Osteoblast (primary cell): ENCODE data around the gene PDLIM1. TPM values are rescaled to one million over a fixed set of nuclear protein-coding genes. Genes with fewer than 3 reads are reported as not detected.

ENCODE experiments used
- DNase-seq: peaks from one replicate; pipeline ENCODE4 v3.0.0; 2011; ENCODE audit warnings: low spot score, mixed read lengths; ENCODE audit not compliant: insufficient read length; ENCODE audit errors: missing footprints
- H2AFZ ChIP-seq: 2 replicates; pipeline ENCODE4 v1.6.0; 2011; ENCODE audit warnings: mild to moderate bottlenecking, low read length
- H3K27ac ChIP-seq: 2 replicates; pipeline ENCODE4 v1.5.1; 2011; ENCODE audit warnings: mild to moderate bottlenecking, low read depth, low read length, moderate library complexity
- H3K27me3 ChIP-seq: 2 replicates; pipeline ENCODE4 v1.6.0; 2012; ENCODE audit warnings: mild to moderate bottlenecking, control low read depth, inconsistent platforms, low read length, moderate library complexity; ENCODE audit not compliant: insufficient read depth
- H3K36me3 ChIP-seq: 2 replicates; pipeline ENCODE4 v1.5.1; 2011; ENCODE audit warnings: mild to moderate bottlenecking, low read length, control low read depth, moderate library complexity; ENCODE audit not compliant: insufficient read depth
- H3K4me1 ChIP-seq: 2 replicates; pipeline ENCODE4 v1.5.1; 2011; ENCODE audit warnings: mild to moderate bottlenecking, low read length, control low read depth, moderate library complexity; ENCODE audit not compliant: insufficient read depth
- H3K4me2 ChIP-seq: 2 replicates; pipeline ENCODE4 v1.6.0; 2011; ENCODE audit warnings: mild to moderate bottlenecking, low read length; ENCODE audit not compliant: insufficient read depth
- H3K4me3 ChIP-seq: fragments of 200-600 bp; sonication (generic); 3 replicates; pipeline ENCODE4 v1.5.1; 2012; ENCODE audit warnings: mild to moderate bottlenecking, low read length, inconsistent platforms; ENCODE audit not compliant: insufficient read depth
- H3K79me2 ChIP-seq: 2 replicates; pipeline ENCODE4 v1.6.0; 2012; ENCODE audit warnings: mild to moderate bottlenecking, low read length, control low read depth, inconsistent platforms; ENCODE audit not compliant: insufficient read depth
- H3K9me3 ChIP-seq: 2 replicates; pipeline ENCODE4 v1.5.1; 2011; ENCODE audit warnings: low read depth, low read length, control low read depth
- H4K20me1 ChIP-seq: 2 replicates; pipeline ENCODE4 v1.6.0; 2012; ENCODE audit warnings: mild to moderate bottlenecking, low read length, control low read depth; ENCODE audit not compliant: insufficient read depth
- CTCF ChIP-seq: IDR thresholded peaks from 2 replicates; pipeline ENCODE4 v1.5.1; 2011; ENCODE audit warnings: mild to moderate bottlenecking, low read depth, low read length, moderate library complexity; ENCODE audit errors: extremely low read depth
- total RNA-seq: library from RNA; depleted of rRNA; stranded (reverse); fragments of >200 nt; gene quantifications from 2 replicates; pipeline ENCODE4 v1.2.3, GENCODE V29; 2012

The PDLIM1 gene
- total RNA-seq, 1 donor, result 26.1 TPM

- Histone ChIP-seq H3K4me2 (no peak overlapping the region), H3K36me3 (no peaks in the 10 kb centered on the region), H4K20me1 (no peaks in the 10 kb centered on the region), H3K79me2 (no peaks in the 10 kb centered on the region), H3K4me1 (no peaks in the 10 kb centered on the region), H3K27me3 (no peaks in the 10 kb centered on the region), H3K27ac (no peak overlapping the region), H3K9me3 (no peaks in the 10 kb centered on the region), H2AFZ (no peak overlapping the region), H3K4me3 (no peak overlapping the region)
- TF ChIP-seq CTCF, result no peak
- no peak for DNase-seq
Observed at GRCh38 chr10:95324436-95325268, 33.8 kb upstream of the PDLIM1 start.

GRCh38 chr10:95321554-95322301, 30.9 kb upstream of the PDLIM1 start:
- Histone ChIP-seq H3K9me3 (no peaks in the 10 kb centered on the region), H3K36me3 (no peaks in the 10 kb centered on the region), H3K4me2 (no peak overlapping the region), H3K79me2 (no peaks in the 10 kb centered on the region), H3K4me3 (no peak overlapping the region), H3K27me3 (no peaks in the 10 kb centered on the region), H3K27ac (no peak overlapping the region), H4K20me1 (no peaks in the 10 kb centered on the region), H3K4me1 (no peaks in the 10 kb centered on the region), H2AFZ (no peak overlapping the region)
- no peak for DNase-seq
- no peak for TF ChIP-seq CTCF

GRCh38 chr10:95319239-95319638, 28.4 kb upstream of the PDLIM1 start:
- Histone ChIP-seq H3K9me3 (no peaks in the 10 kb centered on the region), H3K79me2 (no peaks in the 10 kb centered on the region), H3K27ac (no peak overlapping the region), H3K4me3 (no peak overlapping the region), H3K4me2 (no peak overlapping the region), H2AFZ (no peak overlapping the region), H3K4me1 (no peaks in the 10 kb centered on the region), H3K36me3 (no peaks in the 10 kb centered on the region), H4K20me1 (no peaks in the 10 kb centered on the region), H3K27me3 (no peaks in the 10 kb centered on the region)
- TF ChIP-seq CTCF, result no peak
- no peak for DNase-seq

- H3K36me3 ChIP-seq, result no peaks in the 10 kb centered on the region
- H2AFZ ChIP-seq, result no peak overlapping the region
- no peaks in the 10 kb centered on the region for H3K27me3 ChIP-seq
- H3K9me3 ChIP-seq, result no peaks in the 10 kb centered on the region
- TF ChIP-seq CTCF, result no peak
- no peak overlapping the region for H3K4me2 ChIP-seq
- no peaks in the 10 kb centered on the region for H4K20me1 ChIP-seq
- H3K4me3 ChIP-seq, result no peak overlapping the region
- H3K79me2 ChIP-seq, result no peaks in the 10 kb centered on the region
- DNase-seq, result no peak
- H3K27ac ChIP-seq, result no peak overlapping the region
- H3K4me1 ChIP-seq, result no peaks in the 10 kb centered on the region
Observed at GRCh38 chr10:95315509-95315908, 24.7 kb upstream of the PDLIM1 start.
